CD4-positive, alpha-beta T cell treated with Interleukin-15 for 1 hour (primary cell): ENCODE measurements around the gene B3GNT5.

ENCODE experiments used
- DNase-seq: peaks from one replicate; pipeline ENCODE4 v3.0.0-alpha.2; 2020

The B3GNT5 gene

DNA sequence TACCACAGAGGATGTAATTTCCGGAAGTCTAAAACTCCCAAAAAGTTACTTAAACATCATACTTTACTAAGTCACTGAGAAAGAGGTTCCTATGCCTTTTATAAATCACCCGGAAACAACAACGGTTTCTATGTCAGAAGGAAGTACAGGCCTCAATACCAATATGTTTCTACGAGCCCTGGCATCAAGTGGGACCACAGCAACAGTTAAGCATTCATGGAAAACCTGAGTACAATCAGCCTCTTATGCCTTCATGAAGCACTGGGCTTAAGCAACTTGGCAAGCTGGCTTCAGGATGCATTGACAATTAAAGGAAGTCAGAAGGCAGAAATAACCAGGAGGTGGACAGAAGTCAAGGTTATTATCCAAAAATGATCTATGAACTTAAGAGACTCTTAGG, 19.1 kb upstream of the B3GNT5 start:
- DNase-seq, result no peak

DNA sequence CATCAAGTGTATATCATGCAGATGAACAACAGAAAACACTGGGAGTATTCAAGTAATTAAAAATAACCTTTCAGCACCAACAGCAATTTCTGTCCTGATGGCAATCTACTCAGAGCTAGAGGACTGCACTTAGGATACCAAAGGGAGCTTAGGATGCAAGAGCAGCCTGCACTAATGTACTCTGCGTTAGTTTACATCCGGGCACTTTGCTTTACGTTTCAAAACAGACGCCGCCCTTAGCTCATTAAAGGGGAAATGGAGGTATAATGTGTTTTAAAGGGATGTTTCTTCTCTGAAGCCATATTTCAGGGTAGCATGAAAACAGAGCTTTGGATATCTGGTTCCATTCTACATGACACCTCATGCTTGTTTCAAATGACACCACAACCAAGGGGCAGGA, 14.0 kb upstream of the B3GNT5 start:
- no peak for DNase-seq

DNA sequence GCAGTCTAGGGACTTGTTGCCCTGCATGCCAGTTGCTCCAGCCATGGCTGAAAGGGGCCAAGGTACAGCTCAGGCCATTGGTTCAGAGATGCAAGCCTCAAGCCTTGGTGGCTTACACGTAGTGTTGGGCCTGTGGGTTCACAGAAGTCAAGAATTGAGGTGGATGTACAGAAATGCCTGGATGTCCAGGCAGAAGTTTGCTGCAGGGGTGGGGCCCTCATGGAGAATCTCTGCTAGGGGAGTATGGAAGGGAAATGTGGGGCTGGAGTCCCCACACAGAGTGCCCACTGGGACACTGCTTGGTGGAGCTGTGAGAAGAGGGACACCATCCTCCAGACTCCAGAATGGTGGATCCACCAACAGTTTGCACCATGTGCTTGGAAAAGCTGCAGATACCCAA, 10.6 kb upstream of the B3GNT5 start:
- DNase-seq, result no peak

DNA sequence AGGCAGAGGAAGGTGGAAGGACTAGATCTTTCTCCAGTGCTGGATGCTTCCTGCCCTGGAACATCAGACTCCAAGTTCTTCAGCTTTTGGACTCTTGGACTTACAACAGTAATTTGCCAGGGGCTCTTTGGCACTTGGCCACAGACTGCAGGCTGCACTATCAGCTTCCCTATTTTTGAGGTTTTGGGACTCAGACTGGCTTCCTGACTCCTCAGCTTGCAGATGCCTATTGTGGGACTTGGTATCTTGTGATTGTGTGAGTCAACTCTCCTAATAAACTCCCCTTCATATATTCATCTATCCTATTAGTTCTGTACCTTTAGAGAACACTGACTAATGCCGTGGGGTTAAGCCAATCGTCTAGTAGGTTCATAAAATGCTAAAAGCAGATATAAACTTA, 8.8 kb upstream of the B3GNT5 start:
- DNase-seq, result peak; percentile 64

DNA sequence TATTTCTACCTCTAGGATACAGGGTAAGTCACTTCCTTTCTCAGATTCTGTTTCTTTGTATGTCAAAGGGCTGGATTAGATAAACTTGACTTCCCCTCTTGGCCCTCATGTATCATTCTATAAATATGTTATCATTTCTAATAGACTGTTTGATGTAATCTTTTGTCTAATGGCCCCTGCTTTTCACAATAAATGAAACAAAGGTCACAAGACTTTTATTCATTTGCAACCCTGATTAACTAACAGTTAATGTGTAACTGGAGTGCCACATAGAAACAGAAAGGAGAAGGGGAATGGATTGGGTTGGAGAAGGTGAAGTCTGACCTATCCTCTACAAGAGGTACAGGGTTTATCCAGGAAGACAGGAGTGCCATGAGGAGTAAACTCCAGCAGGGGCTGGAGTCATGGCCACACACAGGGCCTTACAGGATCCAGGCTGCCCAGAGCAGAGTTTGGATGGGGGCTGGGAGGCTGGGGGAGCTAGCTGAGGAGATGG, 8.0 kb upstream of the B3GNT5 start:
- no peak for DNase-seq

DNA sequence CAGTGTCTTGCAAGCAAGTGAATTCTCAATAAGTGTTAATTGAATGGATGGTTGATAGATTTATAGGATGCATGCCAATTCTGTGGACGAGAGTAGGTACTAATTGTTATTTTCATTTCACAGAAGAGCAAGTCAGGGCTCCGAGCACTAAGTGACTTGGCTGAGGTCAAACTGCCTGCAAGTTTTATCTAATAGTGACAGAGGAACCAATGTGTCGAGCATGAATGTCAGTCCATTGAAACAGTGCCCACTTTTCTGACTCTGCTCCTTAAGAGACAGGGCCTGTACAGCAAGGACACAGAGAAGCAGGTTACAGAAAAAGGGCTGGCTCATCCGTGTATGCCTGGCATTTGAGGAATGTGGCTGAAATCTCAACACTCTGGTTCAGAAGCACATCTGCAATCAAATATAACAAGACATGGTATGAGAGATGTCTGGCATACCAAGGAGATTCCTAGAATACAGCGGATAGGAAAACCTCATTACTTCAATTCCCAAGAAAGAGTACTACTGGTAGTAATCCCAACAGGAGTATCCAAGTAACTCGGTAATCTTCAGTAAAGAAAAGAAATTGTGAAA, 6.0 kb upstream of the B3GNT5 start:
- DNase-seq, result no peak

DNA sequence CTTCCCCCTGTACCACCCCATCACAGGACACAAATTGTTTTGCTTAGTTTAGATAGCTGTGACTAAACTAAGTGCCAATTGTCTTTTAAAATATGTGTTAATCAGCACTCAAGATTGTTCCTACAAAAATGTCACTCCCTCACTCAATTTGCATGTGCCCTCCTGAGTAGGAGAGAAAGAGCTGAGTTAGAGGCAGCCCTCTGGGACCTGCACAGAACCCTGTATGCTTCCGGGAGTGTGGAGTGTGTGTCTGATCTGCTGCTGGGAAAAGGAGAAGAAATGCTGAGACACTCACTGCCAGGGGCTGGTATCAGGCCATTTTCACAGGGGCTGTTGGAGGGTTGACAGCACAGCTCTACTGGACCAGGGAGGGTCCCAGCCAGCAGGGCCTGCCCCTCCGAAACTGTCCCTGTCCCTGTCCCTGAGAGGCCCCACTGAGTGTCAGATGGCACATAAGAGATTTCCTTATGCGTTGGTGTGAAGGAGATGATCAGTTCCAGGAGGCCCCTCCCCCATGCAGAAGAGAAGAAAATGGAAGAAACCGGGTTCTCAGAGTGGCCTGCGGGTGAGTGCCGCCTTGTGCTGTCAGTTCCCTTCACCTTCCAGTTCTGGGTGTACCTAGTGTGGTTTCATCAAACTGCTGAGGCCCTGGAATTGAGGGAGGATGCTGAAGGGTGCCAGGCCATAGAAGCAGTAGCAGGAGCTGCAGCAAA, 3.9 kb upstream of the B3GNT5 start:
- DNase-seq, result no peak

DNA sequence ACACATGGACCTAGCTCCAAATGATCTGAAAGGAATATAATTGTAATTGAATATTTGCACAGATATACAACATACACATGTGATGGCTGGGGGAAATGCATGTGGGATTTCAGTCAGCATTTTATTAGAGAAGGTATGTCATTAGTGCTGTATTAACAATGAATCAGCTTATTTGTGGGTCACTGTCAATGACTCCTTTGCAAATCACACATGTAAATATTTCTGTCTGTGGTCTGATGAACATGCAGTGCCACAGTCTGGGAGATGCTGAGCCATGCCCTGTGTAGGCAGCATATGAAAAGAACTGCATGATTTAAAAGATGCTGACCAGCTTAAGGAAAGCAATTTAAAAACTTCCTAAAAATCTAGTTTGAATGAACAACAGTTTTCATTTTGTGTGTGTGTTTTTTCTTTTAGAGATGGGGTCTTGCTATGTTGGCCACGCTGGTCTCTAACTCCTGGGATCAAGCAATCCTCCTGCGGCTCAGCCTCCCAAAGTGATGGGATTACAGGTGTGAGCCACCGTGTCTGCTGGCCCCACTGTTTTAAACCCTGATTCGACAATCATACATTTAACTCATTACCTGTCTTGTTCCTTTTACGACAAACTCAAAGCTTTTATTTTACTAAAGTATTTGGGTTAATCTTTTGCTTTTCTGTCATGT, 803 bp upstream of the B3GNT5 start:
- DNase-seq, result no peak

DNA sequence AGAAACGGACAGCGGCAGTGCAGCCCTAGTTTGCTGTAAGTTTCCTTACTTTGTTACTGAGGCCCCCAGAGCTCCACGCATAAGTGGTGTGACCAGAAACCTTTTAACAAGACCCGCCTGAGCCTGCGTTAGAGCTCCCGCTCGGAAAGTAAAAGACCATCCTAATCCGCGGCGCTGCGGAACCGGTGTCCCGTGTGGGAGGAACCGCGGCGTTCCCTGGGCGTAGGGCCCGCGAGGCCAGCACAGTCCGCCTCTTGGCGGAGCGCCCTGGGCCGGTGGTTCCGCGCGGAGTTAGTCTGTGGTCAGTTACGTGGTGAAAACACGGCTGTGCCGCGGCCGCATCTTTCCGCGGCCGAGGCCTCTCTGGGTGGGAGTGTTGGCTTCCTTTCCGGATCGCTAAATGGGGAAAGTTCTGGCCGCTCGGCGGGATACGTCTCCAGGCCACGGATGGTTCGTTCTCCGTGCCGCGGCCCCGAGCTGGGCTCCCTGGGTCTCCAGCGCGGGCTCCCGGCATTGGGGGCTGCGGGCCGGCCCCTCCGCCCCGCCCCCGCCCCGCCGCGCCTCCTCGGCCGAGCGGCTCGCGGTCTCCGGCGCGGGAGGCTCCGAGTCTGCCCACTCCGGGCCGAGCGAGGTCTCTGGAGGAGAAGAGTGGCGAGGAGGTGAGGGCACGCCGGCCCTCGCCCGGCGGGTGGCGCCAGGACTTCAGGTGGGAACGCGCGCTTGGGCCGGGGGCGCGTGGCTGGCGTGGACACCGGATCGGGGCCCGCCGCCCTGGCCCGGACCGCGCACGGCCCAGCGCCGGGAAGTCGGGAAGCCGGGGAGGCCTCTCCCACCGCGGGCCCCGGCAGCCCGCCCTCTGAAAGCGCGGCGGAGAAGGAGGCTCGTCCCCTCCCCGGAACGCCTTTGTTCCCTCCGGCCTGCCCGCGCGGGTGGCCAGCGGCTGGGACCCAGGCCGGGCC, 754 bp downstream of the B3GNT5 start:
- peak; percentile 38 for DNase-seq

DNA sequence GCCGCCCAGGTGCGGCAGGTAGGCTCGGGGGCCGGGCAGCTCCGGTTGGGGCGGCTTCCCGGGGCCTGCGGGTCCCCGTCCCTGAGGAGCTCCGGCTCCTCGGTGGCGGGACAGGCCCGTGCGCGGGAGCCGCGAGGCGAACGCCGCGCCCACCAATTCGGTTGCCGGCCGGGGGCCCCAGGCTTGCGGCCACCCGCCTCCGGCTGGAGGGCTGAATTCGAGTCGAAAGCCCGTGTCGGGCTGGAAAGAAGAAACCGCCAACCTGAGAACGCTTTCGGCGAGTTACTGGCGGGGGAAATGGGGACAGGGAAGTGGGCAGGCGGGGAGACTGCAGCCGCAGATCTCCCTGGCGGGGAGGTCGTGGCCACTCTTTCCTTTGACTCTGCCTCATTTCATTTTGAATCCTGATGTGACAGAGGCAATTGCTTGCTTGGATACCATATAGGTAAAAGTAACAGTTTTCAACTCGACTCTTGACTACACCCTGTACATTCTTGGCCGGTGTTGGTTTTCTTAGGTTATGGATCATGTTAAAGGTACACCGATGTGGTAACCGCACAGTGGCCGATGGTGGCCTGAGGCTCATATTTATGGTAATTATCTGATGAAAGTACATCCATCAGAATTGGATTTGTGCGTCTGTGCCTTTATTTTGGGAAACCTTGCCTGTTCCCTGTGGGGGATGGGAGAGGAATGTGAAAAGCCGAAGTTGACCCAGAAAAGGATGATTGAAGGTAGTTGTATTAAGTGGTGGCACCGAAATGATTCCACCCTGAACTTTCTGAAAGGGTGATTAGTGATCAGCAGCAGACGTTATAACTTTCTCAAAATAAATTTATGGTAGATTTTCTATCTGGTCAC, 1.7 kb downstream of the B3GNT5 start:
- no peak for DNase-seq

DNA sequence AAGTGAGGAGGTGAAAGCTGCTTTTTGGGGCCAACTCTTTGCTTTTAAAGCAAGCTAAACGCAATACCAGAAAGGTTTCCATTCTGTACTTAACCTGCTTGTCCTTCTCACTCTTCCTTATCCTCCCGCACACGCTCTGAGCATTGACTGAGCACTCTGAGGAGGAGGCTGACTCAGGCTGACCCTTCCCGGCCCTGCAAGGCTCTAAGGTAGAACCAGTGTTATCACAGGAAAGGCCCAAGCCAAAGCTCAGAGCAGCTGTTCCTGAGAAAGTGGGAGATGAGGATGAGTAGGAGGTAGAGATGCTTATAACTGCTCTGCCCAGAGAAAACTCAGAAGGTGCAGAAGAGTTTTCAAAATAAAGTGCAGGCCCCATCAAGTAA, 2.3 kb downstream of the B3GNT5 start:
- DNase-seq, result no peak

DNA sequence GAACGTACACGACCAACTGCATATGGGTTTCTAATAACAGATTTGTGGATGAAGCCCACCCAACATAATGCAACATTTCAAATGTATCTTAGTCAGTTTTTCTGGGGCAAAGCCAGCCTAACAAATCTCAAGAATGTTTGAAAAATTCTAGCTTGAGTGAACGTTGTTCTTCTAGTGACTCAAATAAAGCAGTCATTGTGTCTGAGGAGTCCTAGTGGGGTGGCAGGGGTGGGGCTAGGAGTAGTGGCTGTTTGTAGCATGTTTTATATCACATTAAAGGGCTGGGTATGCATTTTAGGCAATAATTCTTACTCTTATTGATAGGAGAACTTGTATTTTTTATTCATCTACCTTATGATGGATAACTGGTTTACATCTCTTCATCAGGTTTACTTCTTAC, 6.0 kb downstream of the B3GNT5 start:
- no peak for DNase-seq

DNA sequence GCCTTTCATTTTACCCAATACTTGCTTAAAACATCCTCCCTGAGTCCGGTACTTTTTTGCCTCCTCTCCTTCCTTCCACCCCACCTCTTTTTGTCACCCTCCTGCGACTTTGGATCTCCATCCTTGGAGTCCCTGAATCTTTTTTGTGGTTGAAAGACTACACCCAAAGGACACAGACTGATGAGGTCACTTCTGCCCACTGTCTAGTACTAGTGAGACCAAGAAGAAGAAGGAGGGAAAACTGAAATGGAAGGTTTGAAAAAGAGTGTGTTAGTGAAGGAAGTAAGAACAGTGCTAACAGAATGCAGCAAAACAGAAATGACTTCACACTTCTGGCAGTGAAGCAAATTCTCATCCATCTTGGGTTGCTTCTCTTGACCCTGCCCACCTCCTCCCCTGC, 6.6 kb downstream of the B3GNT5 start:
- DNase-seq, result no peak

DNA sequence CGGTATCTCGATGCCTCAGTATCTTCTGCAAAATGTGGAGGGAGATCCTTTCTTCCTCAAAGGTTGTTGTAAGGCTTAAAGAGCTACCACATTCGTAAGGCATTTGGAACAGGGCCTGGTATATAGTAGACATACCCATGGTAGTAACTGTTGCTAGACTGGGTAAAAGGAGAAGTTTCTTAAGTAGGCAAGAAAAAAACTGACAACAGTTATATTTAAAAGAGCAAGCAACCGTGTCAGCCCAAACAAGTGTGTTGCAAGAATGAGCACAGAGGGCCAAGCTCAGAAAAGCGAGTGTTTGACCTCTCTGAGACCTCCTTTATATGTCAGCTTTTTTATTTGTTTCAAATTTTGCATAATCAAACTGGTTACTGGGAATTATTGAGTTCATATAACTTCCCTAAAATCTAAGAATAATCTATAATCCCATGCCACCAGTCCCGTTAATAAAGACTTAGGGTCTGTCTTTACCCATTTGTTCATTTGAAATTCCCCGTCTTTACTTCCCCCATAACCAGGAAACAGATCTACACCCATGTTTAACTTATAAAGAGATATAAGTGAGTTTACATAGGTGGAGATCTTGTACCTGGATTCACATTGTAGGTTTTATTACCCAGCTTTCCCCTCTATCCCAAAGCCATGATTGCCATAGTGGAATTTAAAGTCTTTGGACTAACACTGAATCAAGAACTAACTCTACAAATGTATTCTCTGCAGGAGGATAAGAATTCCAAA, 7.3 kb downstream of the B3GNT5 start:
- DNase-seq, result peak; percentile 44

DNA sequence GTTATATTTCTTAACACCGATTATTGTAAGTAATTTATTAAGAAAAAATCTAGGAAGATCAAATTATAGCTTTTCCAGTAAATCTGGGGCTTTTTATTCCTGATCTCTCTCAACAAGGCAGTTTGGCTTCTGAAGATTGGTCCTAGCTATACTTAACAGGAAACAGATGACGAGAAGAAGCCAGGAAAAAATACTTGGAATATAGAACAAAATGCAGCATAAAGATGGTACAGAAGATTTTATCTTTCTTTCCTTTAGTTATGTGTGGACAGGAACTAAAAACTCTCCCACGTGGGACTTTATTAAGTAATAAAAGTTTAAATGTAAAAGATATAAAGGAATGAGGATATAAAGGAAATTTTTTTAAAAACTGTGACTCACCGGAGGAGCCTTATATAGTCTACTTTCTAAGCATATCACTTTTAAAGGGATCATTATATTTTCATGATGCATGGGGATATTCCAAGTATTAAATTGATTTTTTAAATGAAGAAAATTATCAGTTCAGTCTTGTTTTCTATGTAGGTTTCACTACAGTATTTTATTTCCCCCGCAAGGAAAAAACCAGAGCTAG, 8.2 kb downstream of the B3GNT5 start:
- no peak for DNase-seq

DNA sequence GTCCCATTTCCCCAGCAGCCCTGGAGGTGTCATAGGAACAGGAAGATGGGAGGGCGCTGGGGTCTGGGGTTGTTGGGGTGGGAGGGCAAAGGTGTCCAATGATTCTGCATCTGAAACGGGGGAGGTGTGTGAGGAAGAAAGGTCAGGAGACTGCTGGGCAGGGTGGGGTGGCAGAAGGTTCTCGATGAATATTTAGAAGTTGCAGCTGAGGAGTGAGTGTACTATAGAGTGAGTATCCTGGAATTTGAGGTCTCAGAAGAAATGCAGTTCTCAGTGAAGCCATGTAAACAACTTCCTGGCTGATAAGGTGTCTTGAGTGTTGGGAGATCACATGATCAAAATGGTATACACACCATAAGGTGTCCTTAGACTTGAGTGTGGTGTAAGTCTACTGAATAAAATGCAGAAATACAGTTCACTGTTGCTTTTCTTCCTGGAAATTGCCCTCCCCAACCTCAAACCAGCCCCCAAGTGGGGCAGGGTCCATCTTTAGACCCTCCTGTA, 9.9 kb downstream of the B3GNT5 start:
- no peak for DNase-seq

DNA sequence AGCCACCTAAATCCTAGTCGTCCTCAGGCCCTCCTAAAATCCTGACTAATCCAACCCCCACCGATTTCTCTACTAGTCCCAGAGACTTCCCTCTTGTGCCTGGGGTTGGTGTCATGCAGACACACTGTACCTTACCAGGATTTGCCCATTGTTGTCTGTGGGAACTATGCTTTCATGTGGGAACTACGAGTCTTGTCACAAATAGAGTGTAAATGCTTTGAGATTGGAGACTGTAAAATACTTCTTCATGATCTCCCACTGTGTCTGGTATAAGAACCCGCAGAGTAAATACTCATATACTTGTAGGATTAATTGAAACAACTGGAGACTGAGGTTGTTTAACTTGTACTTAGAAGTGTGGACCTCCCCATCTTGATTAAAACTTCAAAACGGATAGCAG, 11.2 kb downstream of the B3GNT5 start:
- DNase-seq, result no peak

DNA sequence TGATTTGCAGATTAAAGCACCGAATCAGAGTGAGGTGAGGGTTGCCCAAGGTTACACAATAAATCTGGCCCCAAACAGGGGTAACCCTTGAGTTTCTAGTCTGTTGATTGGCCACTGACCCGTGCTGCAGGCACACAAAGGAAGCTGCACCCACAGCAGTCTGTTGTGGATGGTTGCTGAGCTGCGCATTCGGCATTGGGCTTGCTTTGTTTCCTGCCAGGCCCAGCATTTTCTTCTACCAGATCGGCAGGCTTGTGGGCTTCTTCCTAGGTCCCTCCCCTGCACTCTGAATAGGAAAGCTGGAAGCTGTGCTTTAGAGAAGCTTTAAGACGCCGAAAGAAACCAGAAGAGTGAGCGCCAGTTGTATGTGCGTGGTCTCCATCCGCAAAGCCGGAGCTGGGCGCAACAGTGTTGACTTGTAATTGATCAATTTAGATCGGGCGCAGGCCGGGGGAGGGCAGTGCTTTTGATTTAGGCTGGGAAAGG, 12.1 kb downstream of the B3GNT5 start:
- DNase-seq, result peak; percentile 38

DNA sequence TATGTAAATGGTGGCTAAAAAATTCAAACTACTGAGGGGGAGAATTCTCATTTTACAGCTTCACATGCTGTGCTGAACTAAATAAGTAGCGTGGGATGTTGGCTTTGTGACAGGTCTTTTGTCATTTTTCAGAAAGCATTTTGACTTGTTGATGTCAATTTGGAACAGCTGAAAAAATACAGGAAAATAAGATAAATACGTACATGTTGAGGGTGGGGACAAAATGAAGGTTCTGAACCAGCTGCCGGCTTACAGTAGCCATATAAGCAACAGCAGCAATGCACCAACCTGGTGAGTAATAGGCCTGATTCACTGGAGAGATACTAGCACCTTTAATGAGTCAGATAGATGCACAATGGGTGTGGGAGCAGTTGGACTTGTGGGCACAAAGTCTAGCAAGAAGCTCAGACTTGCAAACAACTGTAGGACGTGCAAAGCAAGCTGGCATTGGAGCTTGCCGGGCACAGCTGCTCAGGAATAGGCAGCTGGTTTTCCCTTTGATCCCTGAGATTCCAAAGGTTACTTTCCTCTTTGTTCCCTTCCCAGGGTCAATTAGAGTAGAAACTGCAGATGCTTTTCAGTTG, 12.9 kb downstream of the B3GNT5 start:
- DNase-seq, result no peak

DNA sequence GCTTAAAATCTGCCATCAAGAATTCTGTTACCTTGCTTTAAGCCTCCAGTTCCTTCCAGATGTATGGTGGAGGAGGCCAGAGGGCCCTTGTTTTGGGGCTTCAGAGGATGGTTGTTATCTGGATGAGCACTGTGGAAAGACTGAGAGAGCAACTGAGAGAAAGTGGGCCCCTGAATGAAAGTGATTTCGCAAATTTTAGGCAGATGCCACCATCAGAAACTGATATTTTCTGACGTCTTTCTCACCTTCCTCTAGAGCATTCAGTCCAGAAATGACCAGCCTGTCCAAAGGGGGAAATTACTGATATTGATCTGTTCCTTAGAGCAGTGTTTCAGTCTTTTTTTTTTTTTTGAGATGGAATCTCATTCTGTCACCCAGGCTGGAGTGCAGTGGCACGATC, 13.4 kb downstream of the B3GNT5 start:
- DNase-seq, result no peak
